HG02852 (cell line): ENCODE results near the gene P3H3.
A peak's percentile ranks its signal among the peaks of the same experiment; 100 is the strongest.

Source experiments
- ATAC-seq: cut with Tn5 transposase; IDR thresholded peaks from one replicate; pipeline ENCODE4 v1.9.1; 2021; ENCODE audit warnings: mild to moderate bottlenecking, moderate library complexity; ENCODE audit not compliant: unreplicated experiment

The P3H3 gene

DNA sequence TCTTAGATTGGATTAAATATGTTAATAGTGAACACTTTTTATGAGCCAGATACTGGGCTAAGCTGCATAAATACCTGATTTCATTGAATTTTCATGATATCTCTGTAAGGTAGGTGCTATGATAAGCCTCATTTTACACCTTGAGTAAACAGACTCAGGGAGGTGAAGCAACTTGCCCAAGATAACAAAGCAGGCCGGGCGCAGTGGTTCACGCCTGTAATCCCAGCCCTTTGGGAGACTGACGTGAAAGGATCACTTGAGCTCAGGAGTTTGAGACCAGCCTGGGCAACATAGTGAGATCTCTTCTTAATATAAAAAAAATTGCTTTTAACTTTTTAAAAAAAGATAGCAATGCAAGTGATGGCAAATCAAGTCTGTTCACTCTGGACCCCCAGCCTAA lies 13.9 kb downstream of the P3H3 start:
- no peak for ATAC-seq

- ATAC-seq, result no peak
Measured at GRCh38 chr12:6843118-6843902, 15.1 kb downstream of the P3H3 start.

DNA sequence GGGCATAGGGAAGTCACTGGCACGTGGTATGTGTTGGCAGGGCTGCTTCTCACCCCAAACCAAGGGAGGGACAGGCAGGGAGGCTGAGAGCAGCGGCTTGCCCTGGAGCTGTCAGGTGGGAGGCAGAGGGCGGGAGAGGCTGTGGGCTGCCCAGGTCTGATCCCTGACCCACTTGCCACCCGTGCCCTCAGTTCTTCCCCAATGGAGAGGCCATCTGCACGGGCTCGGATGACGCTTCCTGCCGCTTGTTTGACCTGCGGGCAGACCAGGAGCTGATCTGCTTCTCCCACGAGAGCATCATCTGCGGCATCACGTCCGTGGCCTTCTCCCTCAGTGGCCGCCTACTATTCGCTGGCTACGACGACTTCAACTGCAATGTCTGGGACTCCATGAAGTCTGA lies 17.2 kb downstream of the P3H3 start:
- ATAC-seq, result no peak

GRCh38 chr12:6846316-6846869 lies 18.2 kb downstream of the P3H3 start:
- no peak for ATAC-seq

DNA sequence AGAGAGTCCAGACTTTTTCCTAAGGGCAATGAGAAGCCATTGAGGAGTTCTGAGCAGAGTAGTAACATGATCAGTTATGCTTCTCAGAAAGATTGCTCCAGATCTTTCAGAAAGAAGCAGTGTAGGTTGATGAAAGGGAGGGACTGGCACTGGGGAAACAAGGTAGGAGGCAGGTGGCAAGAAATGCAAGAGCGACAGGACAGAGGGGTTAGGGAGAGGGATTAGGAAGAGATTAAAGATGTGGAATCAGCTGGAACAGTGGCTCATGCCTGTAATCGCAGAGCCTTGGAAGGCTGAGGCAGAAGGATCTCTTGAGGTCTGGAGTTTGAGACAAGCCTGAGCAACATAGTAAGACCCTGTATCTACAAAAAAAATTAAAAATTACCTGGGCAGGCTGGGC lies 19.5 kb downstream of the P3H3 start:
- no peak for ATAC-seq

DNA sequence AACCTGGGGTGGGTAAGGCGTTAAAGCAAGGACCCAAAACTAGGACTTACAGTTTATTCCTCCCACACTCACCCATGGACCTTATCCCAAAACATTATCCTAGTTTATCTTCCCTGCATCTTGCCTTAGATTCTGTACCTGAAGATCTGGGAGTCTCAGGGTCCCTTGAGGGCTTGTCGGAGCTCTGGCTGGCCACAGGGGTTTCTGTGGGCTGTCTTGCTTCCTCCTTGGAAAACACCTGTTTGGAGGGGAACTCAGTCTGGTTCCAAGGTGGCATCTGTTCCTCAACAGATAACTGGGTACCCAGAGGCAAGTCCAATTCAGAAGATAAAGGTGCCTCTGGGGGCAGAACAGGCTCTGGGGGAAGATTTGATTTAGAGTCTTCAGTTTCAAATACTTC lies 21.2 kb downstream of the P3H3 start:
- ATAC-seq, result no peak

DNA sequence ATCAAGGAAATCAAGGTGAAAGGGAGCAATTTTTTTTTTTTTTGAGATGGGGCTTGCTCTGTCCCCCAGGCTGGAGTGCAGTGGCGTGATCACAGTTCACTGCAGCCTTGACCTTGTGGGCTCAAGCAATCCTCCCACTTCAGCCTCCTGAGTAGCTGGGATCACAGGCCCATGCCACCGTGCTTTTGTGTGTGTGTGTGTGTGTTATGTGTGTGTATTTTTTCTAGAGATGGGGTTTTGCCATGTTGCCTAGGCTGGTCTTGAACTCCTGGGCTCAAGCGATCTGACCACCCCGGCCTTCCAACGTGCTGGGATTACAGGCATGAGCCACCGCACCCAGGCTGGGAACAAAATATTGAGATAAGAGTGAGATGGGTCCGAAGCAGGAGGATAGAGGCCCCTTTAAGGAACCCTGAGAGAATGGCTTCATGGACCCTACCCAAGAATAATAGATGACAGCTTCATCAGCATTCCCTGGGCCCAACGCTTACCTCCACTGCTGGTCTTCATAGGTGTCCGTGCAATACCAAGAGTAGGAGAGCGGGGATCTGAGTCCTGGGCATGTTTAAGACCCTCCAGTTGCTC lies 21.9 kb downstream of the P3H3 start:
- no peak for ATAC-seq

DNA sequence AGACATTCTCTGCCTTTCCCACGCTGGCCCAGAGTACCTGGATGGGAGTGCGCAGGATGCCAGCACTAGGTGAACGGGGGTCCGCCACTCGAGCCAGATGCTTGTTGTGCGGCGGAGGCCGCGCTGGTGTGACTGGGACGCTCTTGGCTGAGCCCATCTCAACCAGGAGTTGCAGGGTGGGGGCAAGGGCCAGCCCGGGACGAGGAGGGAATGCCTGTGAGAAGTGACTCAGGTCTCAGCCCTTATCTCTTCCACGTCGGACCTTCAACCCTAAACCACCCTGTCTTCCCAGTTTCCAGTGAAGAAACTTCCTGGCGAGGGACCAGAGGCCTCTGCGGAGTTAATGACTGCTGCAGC lies 22.6 kb downstream of the P3H3 start:
- ATAC-seq, result no peak

- ATAC-seq, result peak; percentile 49
Measured at GRCh38 chr12:6851153-6851920, 23.1 kb downstream of the P3H3 start, which contains the start of gene CDCA3. CDCA3 (minus strand) TSS chr12:6851286; CDS start chr12:6850952, 334 bp downstream.

- ATAC-seq, result peak; percentile 70
Measured at GRCh38 chr12:6851921-6852650, 23.9 kb downstream of the P3H3 start, which contains the start of gene USP5. USP5 (plus strand) TSS chr12:6852150; CDS start chr12:6852180, 30 bp downstream.

- ATAC-seq, result no peak
Measured at GRCh38 chr12:6852651-6853354, 24.6 kb downstream of the P3H3 start.

DNA sequence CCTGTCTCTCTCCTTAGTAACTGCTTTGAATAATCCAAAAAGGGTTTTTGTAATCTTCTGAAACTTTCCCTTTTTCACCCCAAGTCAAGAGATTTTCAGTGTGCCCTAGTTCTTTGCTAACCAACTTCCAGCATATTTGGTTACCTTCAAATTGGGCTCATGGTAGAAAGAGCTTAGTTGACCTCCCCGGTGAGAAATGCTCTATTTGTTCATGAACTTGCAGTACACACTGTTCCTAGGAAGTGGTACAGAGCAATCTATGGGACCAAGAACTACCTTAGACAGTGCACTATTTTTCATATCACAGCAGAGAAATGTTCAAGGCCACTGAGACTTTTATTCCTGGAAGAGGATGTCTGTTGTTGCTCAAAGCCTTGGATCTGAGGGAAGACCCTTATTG lies 25.4 kb downstream of the P3H3 start:
- no peak for ATAC-seq

GRCh38 chr12:6854036-6854435 lies 25.8 kb downstream of the P3H3 start:
- no peak for ATAC-seq

DNA sequence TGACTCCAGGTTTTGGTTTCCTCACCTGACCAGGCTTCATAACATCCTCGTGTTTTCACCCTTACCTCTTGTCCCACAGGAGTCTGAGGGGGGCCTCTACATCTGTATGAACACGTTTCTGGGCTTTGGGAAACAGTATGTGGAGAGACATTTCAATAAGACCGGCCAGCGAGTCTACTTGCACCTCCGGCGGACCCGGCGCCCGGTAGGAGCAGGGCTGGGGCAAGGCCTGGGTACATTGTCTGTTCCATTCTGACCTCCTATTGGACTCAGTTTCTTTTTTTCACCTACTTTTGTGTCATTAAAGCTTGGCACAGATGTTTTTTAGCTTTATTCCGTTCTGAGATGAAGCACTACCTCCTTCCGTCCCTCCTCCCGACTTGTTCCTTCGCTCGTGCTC lies 27.1 kb downstream of the P3H3 start:
- ATAC-seq, result no peak

DNA sequence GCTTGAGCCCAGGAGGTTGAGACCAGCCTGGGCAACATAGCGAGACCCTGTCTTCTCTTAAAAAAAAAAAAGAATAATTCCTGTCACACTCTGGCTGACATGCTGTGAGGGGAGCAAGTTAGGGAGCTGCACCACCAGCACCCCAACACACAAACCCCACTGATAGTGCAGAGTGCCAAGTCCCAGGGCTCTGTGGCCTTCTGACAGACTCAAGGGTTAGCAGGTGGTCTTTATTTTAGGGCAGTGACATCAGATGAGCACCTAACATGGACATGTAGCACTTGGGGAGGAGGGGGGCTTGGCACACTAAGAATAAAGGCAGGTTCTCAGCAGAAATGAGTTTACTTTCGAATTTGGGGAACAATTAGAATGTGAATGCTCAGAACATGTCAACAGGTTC lies 30.6 kb downstream of the P3H3 start:
- ATAC-seq, result no peak

DNA sequence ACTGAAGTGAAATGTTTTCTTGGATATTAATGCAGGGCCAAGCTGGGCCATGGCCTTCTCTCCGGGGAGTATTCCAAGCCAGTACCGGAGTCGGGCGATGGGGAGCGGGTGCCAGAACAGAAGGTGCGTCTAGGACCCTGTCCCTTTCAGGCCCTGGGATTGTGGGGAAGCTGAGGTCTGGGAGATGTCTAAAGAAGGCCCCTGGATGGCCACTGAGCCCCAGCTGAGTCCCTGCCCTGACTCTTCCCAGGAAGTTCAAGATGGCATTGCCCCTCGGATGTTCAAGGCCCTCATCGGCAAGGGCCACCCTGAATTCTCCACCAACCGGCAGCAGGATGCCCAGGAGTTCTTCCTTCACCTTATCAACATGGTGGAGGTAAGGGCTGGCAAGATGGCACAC lies 31.9 kb downstream of the P3H3 start:
- no peak for ATAC-seq

- ATAC-seq, result no peak
Measured at GRCh38 chr12:6860942-6861341, 32.7 kb downstream of the P3H3 start.

GRCh38 chr12:6861391-6861790 lies 33.2 kb downstream of the P3H3 start:
- no peak for ATAC-seq

DNA sequence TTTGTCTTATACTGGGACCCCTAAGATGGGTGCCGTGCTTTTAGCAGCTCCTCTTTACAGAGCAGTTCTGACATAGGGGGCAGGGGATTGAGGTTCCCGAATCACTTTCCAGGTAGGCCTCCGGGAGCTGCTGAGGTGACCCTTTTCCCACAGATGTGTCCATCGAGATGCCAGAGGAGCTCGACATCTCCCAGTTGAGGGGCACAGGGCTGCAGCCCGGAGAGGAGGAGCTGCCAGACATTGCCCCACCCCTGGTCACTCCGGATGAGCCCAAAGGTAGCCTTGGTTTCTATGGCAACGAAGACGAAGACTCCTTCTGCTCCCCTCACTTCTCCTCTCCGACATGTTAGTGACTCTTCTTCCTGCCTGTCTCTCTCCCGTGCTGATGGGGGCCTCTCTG lies 34.8 kb downstream of the P3H3 start:
- no peak for ATAC-seq

GRCh38 chr12:6863586-6864321 lies 35.5 kb downstream of the P3H3 start:
- ATAC-seq, result no peak
